H1 (cell line): ENCODE results near the gene DIP2C. TPM values are rescaled to one million over a fixed set of nuclear protein-coding genes. Genes with fewer than 3 reads are reported as not detected.

Experiments
- CTCF ChIA-PET: fragments of 300-600 bp; sonication (Branson Sonifier 250); formaldehyde crosslinking; loops from one replicate; lab custom pipeline; 2021; ENCODE audit not compliant: partially characterized antibody; lab: Charles Lee
- POLR2A ChIA-PET: fragments of 300-600 bp; sonication (Branson Sonifier 250); formaldehyde crosslinking; loops from one replicate; lab custom pipeline; 2021; ENCODE audit warnings: inconsistent platforms; ENCODE audit not compliant: partially characterized antibody; lab: Charles Lee
- DNase-seq, 2 experiments: peaks; one replicate each; pipeline versions ENCODE4 v3.0.0 to v3.0.0-alpha.2; 2010 to 2022; ENCODE audit warnings: low spot score in 2 of 2, low read depth in 1 of 2, mixed read lengths in 1 of 2
- FAIRE-seq: peaks from 2 replicates; lab custom pipeline; 2011; peaks lifted over from hg19 to GRCh38; lab: Jason Lieb, UNC
- H2AFZ ChIP-seq: 2 replicates; pipeline ENCODE4 v1.8.1; 2012; ENCODE audit warnings: low read length, inconsistent platforms
- H2AK5ac ChIP-seq: 2 replicates; pipeline ENCODE4 v1.6.1; 2013; ENCODE audit warnings: low read depth, low read length
- H2BK120ac ChIP-seq: replicated peaks from 2 replicates; pipeline ENCODE3; 2013; ENCODE audit warnings: low read depth, low read length, inconsistent platforms
- H2BK12ac ChIP-seq: 2 replicates; pipeline ENCODE4 v1.6.1; 2013; ENCODE audit warnings: low read depth, low read length
- H2BK15ac ChIP-seq: 2 replicates; pipeline ENCODE4 v1.6.1; 2013; ENCODE audit warnings: low read length
- H2BK20ac ChIP-seq: 2 replicates; pipeline ENCODE4 v1.6.1; 2013; ENCODE audit warnings: low read length
- H2BK5ac ChIP-seq: 2 replicates; pipeline ENCODE4 v1.6.1; 2013; ENCODE audit warnings: low read depth, low read length
- H3K14ac ChIP-seq: 2 replicates; pipeline ENCODE4 v1.6.1; 2013; ENCODE audit warnings: inconsistent platforms; ENCODE audit not compliant: insufficient read length
- H3K18ac ChIP-seq: 2 replicates; pipeline ENCODE4 v1.6.1; 2013; ENCODE audit warnings: low read length; ENCODE audit errors: extremely low read depth
- H3K23ac ChIP-seq: 2 replicates; pipeline ENCODE4 v1.6.1; 2013; ENCODE audit warnings: inconsistent platforms; ENCODE audit not compliant: insufficient read length
- H3K23me2 ChIP-seq: 2 replicates; pipeline ENCODE4 v1.6.1; 2013; ENCODE audit warnings: low read depth, low read length
- H3K27ac ChIP-seq: 2 replicates; pipeline ENCODE4 v1.6.1; 2011; ENCODE audit warnings: low read depth, low read length, inconsistent platforms
- H3K27me3 ChIP-seq, 4 experiments: replicated peaks in 1 of 4; 1 replicate in 1 of 4; 2 replicates in 3 of 4; pipeline versions ENCODE4 v1.6.1 to v1.8.1; 2011 to 2013; ENCODE audit warnings: low read length in 3 of 4, mild to moderate bottlenecking in 3 of 4, inconsistent platforms in 2 of 4, mixed read lengths in 2 of 4, moderate library complexity in 1 of 4; ENCODE audit not compliant: control insufficient read depth in 3 of 4, insufficient read depth in 3 of 4; ENCODE audit errors: extremely low read depth in 1 of 4
- H3K36me3 ChIP-seq, 4 experiments: 2 replicates each; pipeline versions ENCODE4 v1.6.1 to v1.8.1; 2011 to 2013; ENCODE audit warnings: mild to moderate bottlenecking in 4 of 4, low read length in 3 of 4, moderate library complexity in 2 of 4, control low read depth in 1 of 4, inconsistent platforms in 1 of 4; ENCODE audit not compliant: insufficient read depth in 4 of 4, control insufficient read depth in 2 of 4
- H3K4ac ChIP-seq: replicated peaks from 2 replicates; pipeline ENCODE3; 2013; ENCODE audit warnings: low read length, low read depth, mixed read lengths, inconsistent platforms; ENCODE audit not compliant: insufficient read length
- H3K4me1 ChIP-seq, 4 experiments: replicated peaks in 1 of 4; 1 replicate in 1 of 4; 2 replicates in 3 of 4; pipeline versions ENCODE4 v1.6.1 to v1.8.1; 2011 to 2013; ENCODE audit warnings: low read length in 3 of 4, inconsistent platforms in 2 of 4, mixed read lengths in 1 of 4; ENCODE audit not compliant: insufficient read depth in 4 of 4, control insufficient read depth in 3 of 4
- H3K4me2 ChIP-seq, 2 experiments: 2 replicates each; pipeline versions ENCODE4 v1.6.1 to v1.8.1; 2011 to 2013; ENCODE audit warnings: low read depth in 2 of 2, low read length in 2 of 2, control low read depth in 1 of 2, inconsistent platforms in 1 of 2, mild to moderate bottlenecking in 1 of 2; ENCODE audit not compliant: insufficient read depth in 1 of 2
- H3K4me3 ChIP-seq, 4 experiments: fragments of 200-600, 300-600 bp in 1 of 4; sonication (generic), shearing (Covaris generic), sonication (Bioruptor Twin) in 1 of 4; 2 replicates each; pipeline versions ENCODE4 v1.5.1 to v1.8.1; 2011 to 2016; ENCODE audit warnings: low read length in 4 of 4, low read depth in 3 of 4, control low read depth in 2 of 4, inconsistent platforms in 2 of 4, mild to moderate bottlenecking in 2 of 4, mixed read lengths in 1 of 4, moderate library complexity in 1 of 4; ENCODE audit not compliant: insufficient read depth in 2 of 4; ENCODE audit errors: extremely low read depth in 1 of 4
- H3K56ac ChIP-seq: replicated peaks from 2 replicates; pipeline ENCODE3; 2013; ENCODE audit warnings: low read depth, mild to moderate bottlenecking, mixed read lengths, low read length, inconsistent platforms; ENCODE audit not compliant: insufficient read length
- H3K79me1 ChIP-seq: 2 replicates; pipeline ENCODE4 v1.6.1; 2013; ENCODE audit warnings: low read depth, low read length, control low read depth
- H3K79me2 ChIP-seq, 2 experiments: 2 replicates each; pipeline versions ENCODE4 v1.6.1 to v1.8.1; 2012 to 2013; ENCODE audit warnings: low read length in 2 of 2, mild to moderate bottlenecking in 2 of 2, inconsistent platforms in 1 of 2; ENCODE audit not compliant: insufficient read depth in 2 of 2, control insufficient read depth in 1 of 2
- H3K9ac ChIP-seq, 4 experiments: replicated peaks in 1 of 4; 1 replicate in 1 of 4; 2 replicates in 3 of 4; pipeline versions ENCODE4 v1.6.1 to v1.8.1; 2011 to 2013; ENCODE audit warnings: low read depth in 3 of 4, low read length in 3 of 4, control low read depth in 2 of 4, mild to moderate bottlenecking in 2 of 4, moderate library complexity in 2 of 4, inconsistent platforms in 1 of 4; ENCODE audit errors: extremely low read depth in 1 of 4
- H3K9me3 ChIP-seq, 2 experiments: 2 replicates each; pipeline versions ENCODE4 v1.6.1 to v1.8.1; 2012 to 2013; ENCODE audit warnings: mild to moderate bottlenecking in 2 of 2, moderate library complexity in 2 of 2, control low read depth in 1 of 2, inconsistent platforms in 1 of 2, low read depth in 1 of 2, low read length in 1 of 2, mixed read lengths in 1 of 2; ENCODE audit not compliant: insufficient read depth in 2 of 2
- H4K20me1 ChIP-seq, 2 experiments: replicated peaks in 1 of 2; 2 replicates each; pipeline versions ENCODE3 to v1.8.1; 2011 to 2013; ENCODE audit warnings: inconsistent platforms in 2 of 2, low read length in 2 of 2, mild to moderate bottlenecking in 1 of 2; ENCODE audit not compliant: insufficient read depth in 2 of 2, control insufficient read depth in 1 of 2
- H4K5ac ChIP-seq: 2 replicates; pipeline ENCODE4 v1.6.1; 2013; ENCODE audit warnings: low read length, low read depth, mixed read lengths, inconsistent platforms; ENCODE audit not compliant: insufficient read length
- H4K8ac ChIP-seq: 2 replicates; pipeline ENCODE4 v1.8.0; 2013; ENCODE audit warnings: mild to moderate bottlenecking, moderate library complexity, low read length, inconsistent platforms; ENCODE audit not compliant: insufficient read depth; ENCODE audit errors: extremely low read depth
- H4K91ac ChIP-seq: replicated peaks from 2 replicates; pipeline ENCODE3; 2013; ENCODE audit warnings: low read length, mixed read lengths, inconsistent platforms; ENCODE audit not compliant: insufficient read length
- EGR1 ChIP-seq: IDR thresholded peaks from 2 replicates; pipeline ENCODE4 v1.6.1; 2011; ENCODE audit warnings: low read depth, low read length, borderline replicate concordance
- KDM4A ChIP-seq: IDR thresholded peaks from one replicate; pipeline ENCODE4 v1.7.1; 2012; ENCODE audit warnings: low read depth, mild to moderate bottlenecking, moderate library complexity, low read length, inconsistent platforms; ENCODE audit not compliant: severe bottlenecking
- RBBP5 ChIP-seq: IDR thresholded peaks from 2 replicates; pipeline ENCODE4 v1.7.1; 2012; ENCODE audit warnings: low read depth, mild to moderate bottlenecking, inconsistent platforms, low read length, moderate library complexity, borderline replicate concordance
- SIN3A ChIP-seq, 2 experiments: IDR thresholded peaks in 1 of 2; conservative IDR thresholded peaks in 1 of 2; 2 replicates each; pipeline ENCODE4 v1.6.1; 2011 to 2012; ENCODE audit warnings: low read length in 2 of 2, improper control_type of control experiment in 1 of 2, low read depth in 1 of 2, mild to moderate bottlenecking in 1 of 2
- WGBS, 2 experiments: shearing (Covaris generic) in 1 of 2; methylation state at CpG; one replicate each; pipeline versions ENCODE4 v1.1.6 to v1.1.7; 2013 to 2015; ENCODE audit warnings: low lambda C conversion rate in 2 of 2, mixed read lengths in 2 of 2, inconsistent platforms in 1 of 2, low coverage in 1 of 2, missing lambda C conversion rate in 1 of 2; ENCODE audit not compliant: insufficient replicate concordance in 2 of 2, insufficient coverage in 1 of 2, insufficient read length in 1 of 2; ENCODE audit errors: extremely low coverage in 1 of 2, missing lambda C conversion rate in 1 of 2; 5-methylcytosine and 5-hydroxymethylcytosine counted together
- polyA plus RNA-seq, 7 experiments: library from polyadenylated mRNA; depleted of rRNA in 3 of 7; stranded (reverse) in 5 of 7; unstranded in 2 of 7; fragments of >200 nt in 5 of 7; fragments of 200-250 nt in 2 of 7; gene quantifications; 1 replicate in 5 of 7; 2 replicates in 1 of 7; 4 replicates in 1 of 7; pipeline versions ENCODE4 v1.2.1 to v1.2.3, GENCODE V29; 2011 to 2013; ENCODE audit warnings: missing spikeins in 2 of 7, mixed read lengths in 2 of 7
- total RNA-seq: library from RNA; stranded (reverse); fragmentation: NEBNext Ultra II Directional; extraction: Animal tissue kit (Norgen Biotek cat#: 25700); gene quantifications from 2 replicates; pipeline ENCODE4 v1.2.1, GENCODE V29; 2021
- TF ChIP-seq, protein P1 (sequence below): IDR thresholded peaks from 2 replicates; pipeline ENCODE4 v1.6.1; 2011; ENCODE audit warnings: low read depth, mild to moderate bottlenecking, low read length; ENCODE audit not compliant: insufficient read depth

DIP2C gene
- total and polyA plus RNA-seq, 2 of the 8 experiments (the other 6 are each of a cell fraction or from before 2014, with no cell fraction given): 3.8 to 9.3 TPM

DNA sequence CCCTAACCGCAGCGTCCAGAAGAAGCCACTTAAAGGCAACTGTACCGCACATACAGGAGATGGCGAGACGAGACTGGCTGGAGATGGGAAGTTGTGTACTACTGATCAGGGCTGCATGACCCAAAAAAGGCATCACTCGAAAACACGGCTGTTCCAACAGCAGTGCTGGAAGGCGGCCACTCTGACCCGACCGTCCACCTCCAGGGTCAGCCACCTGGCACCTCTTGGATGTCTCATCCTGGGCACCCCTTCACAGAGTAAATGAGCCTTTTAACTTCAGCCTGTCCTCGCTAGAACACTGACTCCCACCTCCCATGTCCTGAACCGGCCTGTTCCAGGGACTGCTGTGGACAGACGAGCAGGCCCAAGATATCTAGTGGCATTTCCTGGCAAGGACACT, 180.7 kb downstream of the DIP2C start:
- Histone ChIP-seq H3K9ac (no peak overlapping the region), H4K5ac (no peak overlapping the region), H3K79me1 (peaks cover 3% of the 10 kb centered on the region; the same call in 1 of the 2 replicates)
- TF ChIP-seq EGR1: no peak
- no peak for TF ChIP-seq RBBP5
- TF ChIP-seq SIN3A (conservative IDR thresholded peaks at IDR 0.05 in 1 of 2, IDR thresholded peaks at IDR 0.05 in 1 of 2; ENCODE audit: low read depth in 1 of 2, low read length in 2 of 2): no peak
- TF ChIP-seq, protein P1, sequence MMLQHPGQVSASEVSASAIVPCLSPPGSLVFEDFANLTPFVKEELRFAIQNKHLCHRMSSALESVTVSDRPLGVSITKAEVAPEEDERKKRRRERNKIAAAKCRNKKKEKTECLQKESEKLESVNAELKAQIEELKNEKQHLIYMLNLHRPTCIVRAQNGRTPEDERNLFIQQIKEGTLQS: no peak
- no peak for TF ChIP-seq KDM4A
- TF ChIP-seq, all 59 proteins: peak for 0
- POLR2A ChIA-PET: no interaction called here
- CTCF ChIA-PET: interaction anchor here (1.5 to 3.3 kb wide), 2 partner anchors 16 to 280 kb away, joined by 5 to 8 read pairs; no protein-coding TSS in a partner anchor
- H3K4me3 ChIP-seq: no peak overlapping the region
- no peak overlapping the region for H2AK5ac ChIP-seq
- H2BK5ac ChIP-seq: no peak overlapping the region
- no peak overlapping the region for H3K23ac ChIP-seq
- no peak overlapping the region for H4K91ac ChIP-seq
- H3K27me3 ChIP-seq: peaks cover 33 to 71% (median 63%) of the 10 kb centered on the region in 4 experiments
- H3K79me2 ChIP-seq: no peaks in the 10 kb centered on the region
- no peak overlapping the region for H3K27ac ChIP-seq
- H2BK12ac ChIP-seq: no peak overlapping the region
- H2BK20ac ChIP-seq: no peak overlapping the region
- no peak overlapping the region for H2AFZ ChIP-seq
- no peaks in the 10 kb centered on the region for H3K23me2 ChIP-seq
- no peaks in the 10 kb centered on the region; a peak in 1 of 7 replicates for H3K4me1 ChIP-seq
- no peak for FAIRE-seq
- H3K4ac ChIP-seq: no peak overlapping the region
- H4K20me1 ChIP-seq: peaks cover 36 to 48% of the 10 kb centered on the region in 2 experiments
- no peak overlapping the region for H3K18ac ChIP-seq
- peaks cover 0 to 4% of the 10 kb centered on the region in 2 experiments; a peak in 1 of 4 replicates for H3K9me3 ChIP-seq
- no peak overlapping the region for H2BK15ac ChIP-seq
- no peak overlapping the region for H3K14ac ChIP-seq
- H2BK120ac ChIP-seq: no peak overlapping the region
- no peak overlapping the region for H3K4me2 ChIP-seq
- no peaks in the 10 kb centered on the region for H3K36me3 ChIP-seq
- no peak overlapping the region for H4K8ac ChIP-seq
- no peak overlapping the region for H3K56ac ChIP-seq
- no peak for DNase-seq
- WGBS, 2 experiments: 94% methylated on average over 13 of the region's 13 CpGs; no CpG with 5 or more reads in 1 of the 2 experiments
